GM12878 (cell line): ENCODE results near the gene NIPAL3. TPM values are rescaled to one million over a fixed set of nuclear protein-coding genes. Genes with fewer than 3 reads are reported as not detected.

Experiments
- ATAC-seq: fragments of 200-7000 bp; cut with Tn5 transposase; 3 replicates; pipeline ENCODE4 v1.9.1; 2020; ENCODE audit warnings: mild to moderate bottlenecking, moderate library complexity
- BruUV-seq: library from RNA; stranded (reverse); fragments of 400-500 nt; replicated peaks from 2 replicates; lab custom pipeline; 2021; lab: Mats Ljungman, UMichigan
- CTCF ChIA-PET: fragments of 300-600 bp; sonication (Branson Sonifier 250); formaldehyde crosslinking; extraction: SDS; loops from one replicate; lab custom pipeline; 2021; ENCODE audit warnings: inconsistent platforms; lab: Yijun Ruan, JAX
- POLR2A ChIA-PET: fragments of 350-600 bp; formaldehyde crosslinking; extraction: SDS; loops from one replicate; lab custom pipeline; 2021; ENCODE audit warnings: inconsistent platforms; lab: Charles Lee
- RAD21 ChIA-PET: fragments of 300-600 bp; sonication (Branson Sonifier 250); formaldehyde crosslinking; loops from one replicate; lab custom pipeline; 2023; ENCODE audit warnings: antibody characterized with exemption; ENCODE audit not compliant: unreplicated experiment; lab: Charles Lee
- SMC1A ChIA-PET: fragments of 300-600 bp; sonication (Branson Sonifier 250); formaldehyde crosslinking; loops from one replicate; lab custom pipeline; 2023; ENCODE audit not compliant: unreplicated experiment, uncharacterized antibody; lab: Charles Lee
- DNase-seq: peaks from one replicate; pipeline ENCODE4 v3.0.0-alpha.2; 2011; ENCODE audit warnings: low read depth, low spot score
- FAIRE-seq: peaks from 3 replicates; lab custom pipeline; 2011; peaks lifted over from hg19 to GRCh38; lab: Jason Lieb, UNC
- H2AFZ ChIP-seq: 2 replicates; pipeline ENCODE4 v1.6.0; 2011; ENCODE audit warnings: low read depth, low read length, control low read depth; ENCODE audit not compliant: control insufficient read depth
- H3K27ac ChIP-seq: 2 replicates; pipeline ENCODE4 v1.5.1; 2011; ENCODE audit warnings: control low read depth; ENCODE audit not compliant: control insufficient read depth, insufficient read depth
- H3K27me3 ChIP-seq, 2 experiments: replicated peaks in 1 of 2; 2 replicates each; pipeline versions ENCODE4 v1.6.0 to v1.6.1; 2011; ENCODE audit warnings: low read length in 1 of 2; ENCODE audit not compliant: control insufficient read depth in 2 of 2, insufficient read depth in 2 of 2
- H3K36me3 ChIP-seq, 2 experiments: 2 replicates each; pipeline ENCODE4 v1.5.1; 2011; ENCODE audit warnings: low read length in 1 of 2; ENCODE audit not compliant: control insufficient read depth in 2 of 2, insufficient read depth in 2 of 2
- H3K4me1 ChIP-seq: 2 replicates; pipeline ENCODE4 v1.6.1; 2011; ENCODE audit warnings: mild to moderate bottlenecking, low read length, moderate library complexity, mixed read lengths; ENCODE audit not compliant: control insufficient read depth, insufficient read depth
- H3K4me2 ChIP-seq: 2 replicates; pipeline ENCODE4 v1.6.0; 2011; ENCODE audit warnings: control low read depth; ENCODE audit not compliant: control insufficient read depth, insufficient read depth
- H3K4me3 ChIP-seq: fragments of 200-600 bp; sonication (generic); 2 replicates; pipeline ENCODE4 v1.5.1; 2016
- H3K79me2 ChIP-seq: 2 replicates; pipeline ENCODE4 v1.6.0; 2011; ENCODE audit warnings: low read length; ENCODE audit not compliant: control insufficient read depth, insufficient read depth
- H3K9ac ChIP-seq: 2 replicates; pipeline ENCODE4 v1.8.0; 2011; ENCODE audit warnings: low read length, control low read depth, mixed read lengths; ENCODE audit not compliant: control insufficient read depth, insufficient read depth
- H3K9me3 ChIP-seq: replicated peaks from 3 replicates; pipeline ENCODE4 v1.5.1; 2011; ENCODE audit warnings: mild to moderate bottlenecking, low read length; ENCODE audit not compliant: control insufficient read depth, insufficient read depth
- H4K20me1 ChIP-seq: 2 replicates; pipeline ENCODE4 v1.6.0; 2011; ENCODE audit not compliant: control insufficient read depth, insufficient read depth
- ASH2L ChIP-seq: fragments of 300-600, 200-600 bp; sonication (generic); IDR thresholded peaks from 2 replicates; pipeline ENCODE4 v1.6.1; 2017; ENCODE audit warnings: low read depth, mild to moderate bottlenecking, borderline replicate concordance
- DPF2 ChIP-seq: fragments of 450-650 bp; IDR thresholded peaks from 2 replicates; pipeline ENCODE4 v1.6.1; 2017; ENCODE audit warnings: mild to moderate bottlenecking
- EGR1 ChIP-seq, 2 experiments: IDR thresholded peaks; 1 replicate in 1 of 2; 2 replicates in 1 of 2; pipeline ENCODE4 v1.6.1; 2011 to 2012; ENCODE audit warnings: low read depth in 2 of 2, low read length in 2 of 2, borderline replicate concordance in 1 of 2, mild to moderate bottlenecking in 1 of 2, moderate library complexity in 1 of 2
- ETV6 ChIP-seq, 2 experiments: fragments of 450-650 bp in 1 of 2; IDR thresholded peaks in 1 of 2; conservative IDR thresholded peaks in 1 of 2; 2 replicates each; pipeline ENCODE4 v1.6.1; 2014; ENCODE audit warnings: antibody characterized with exemption in 1 of 2, borderline replicate concordance in 1 of 2, low read depth in 1 of 2, mild to moderate bottlenecking in 1 of 2, moderate library complexity in 1 of 2
- GATAD2B ChIP-seq: fragments of 450-650 bp; conservative IDR thresholded peaks from 2 replicates; pipeline ENCODE4 v1.6.1; 2017; ENCODE audit warnings: low read depth, mild to moderate bottlenecking, moderate library complexity
- HDAC2 ChIP-seq: fragments of 200-600 bp; sonication (generic); IDR thresholded peaks from 2 replicates; pipeline ENCODE4 v1.6.1; 2017
- NR2C1 ChIP-seq: fragments of 450-650 bp; IDR thresholded peaks from 2 replicates; pipeline ENCODE4 v1.6.1; 2017; ENCODE audit warnings: antibody characterized with exemption, mild to moderate bottlenecking, moderate library complexity
- PML ChIP-seq: IDR thresholded peaks from 2 replicates; pipeline ENCODE4 v1.6.1; 2012; ENCODE audit warnings: low read length, inconsistent platforms
- RCOR1 ChIP-seq: conservative IDR thresholded peaks from 2 replicates; pipeline ENCODE4 v1.6.1; 2012; ENCODE audit warnings: low read depth, low read length, improper control_type of control experiment
- SUPT20H ChIP-seq: IDR thresholded peaks from 2 replicates; pipeline ENCODE4 v1.6.1; 2011; ENCODE audit warnings: low read depth, mild to moderate bottlenecking, low read length, moderate library complexity, borderline replicate concordance; ENCODE audit not compliant: control insufficient read depth
- WGBS: methylation state at CpG from one replicate; pipeline ENCODE4 v1.1.6; 2016; ENCODE audit warnings: low lambda C conversion rate; ENCODE audit not compliant: insufficient replicate concordance, insufficient coverage; ENCODE audit errors: missing lambda C conversion rate; 5-methylcytosine and 5-hydroxymethylcytosine counted together
- in situ Hi-C: fragments of 300-500 bp; cut with MboI; formaldehyde crosslinking; loops from 9 replicates; pipeline ENCODE4 v1.14.3; 2018; ENCODE audit warnings: mixed read lengths
- intact Hi-C: fragments of 100-400 bp; cut with micrococcal nuclease; formaldehyde crosslinking; loops from one replicate; pipeline ENCODE4 v1.14.2; 2022; ENCODE audit not compliant: unreplicated experiment
- polyA plus RNA-seq, 11 experiments: library from polyadenylated mRNA; depleted of rRNA in 4 of 11; unstranded in 6 of 11; stranded (reverse) in 5 of 11; fragments of >200 nt; fragmentation: Nextera tagmentation in 4 of 11; fragmentation: Illumina TruSeq in 1 of 11; extraction: Ambion mirVana in 4 of 11; extraction: Trizol in 1 of 11; gene quantifications; 1 replicate in 1 of 11; 2 replicates in 10 of 11; pipeline versions ENCODE4 v1.2.1 to v1.2.3, GENCODE V29; 2011 to 2016; ENCODE audit warnings: inconsistent platforms in 2 of 11, missing spikeins in 2 of 11, low read depth in 1 of 11
- total RNA-seq, 4 experiments: library from RNA; depleted of rRNA in 3 of 4; stranded (reverse); fragments of >200 nt in 3 of 4; fragmentation: Illumina TruSeq in 1 of 4; extraction: Trizol in 1 of 4; gene quantifications; 2 replicates each; pipeline versions ENCODE4 v1.2.1 to v1.2.3, GENCODE V29; 2013 to 2021
- TF ChIP-seq, protein P1 (sequence below): IDR thresholded peaks from 2 replicates; pipeline ENCODE4 v1.6.1; 2012; ENCODE audit warnings: low read length, inconsistent platforms
- TF ChIP-seq, protein P2 (sequence below): IDR thresholded peaks from 2 replicates; pipeline ENCODE4 v1.6.1; 2012; ENCODE audit warnings: low read depth, low read length, improper control_type of control experiment
- TF ChIP-seq, protein P3 (sequence below): fragments of 450-650 bp; IDR thresholded peaks from 2 replicates; pipeline ENCODE4 v1.6.1; 2017; ENCODE audit warnings: antibody characterized with exemption, mild to moderate bottlenecking, moderate library complexity
- TF ChIP-seq, protein P4 (sequence below): fragments of 450-650 bp; IDR thresholded peaks from 2 replicates; pipeline ENCODE4 v1.6.1; 2014; ENCODE audit warnings: mild to moderate bottlenecking

NIPAL3 gene
- total and polyA plus RNA-seq, 10 of the 15 experiments (the other 5 are each of a cell fraction or from before 2014, with no cell fraction given): 2.1 to 9.4 (median 4.2) TPM

DNA sequence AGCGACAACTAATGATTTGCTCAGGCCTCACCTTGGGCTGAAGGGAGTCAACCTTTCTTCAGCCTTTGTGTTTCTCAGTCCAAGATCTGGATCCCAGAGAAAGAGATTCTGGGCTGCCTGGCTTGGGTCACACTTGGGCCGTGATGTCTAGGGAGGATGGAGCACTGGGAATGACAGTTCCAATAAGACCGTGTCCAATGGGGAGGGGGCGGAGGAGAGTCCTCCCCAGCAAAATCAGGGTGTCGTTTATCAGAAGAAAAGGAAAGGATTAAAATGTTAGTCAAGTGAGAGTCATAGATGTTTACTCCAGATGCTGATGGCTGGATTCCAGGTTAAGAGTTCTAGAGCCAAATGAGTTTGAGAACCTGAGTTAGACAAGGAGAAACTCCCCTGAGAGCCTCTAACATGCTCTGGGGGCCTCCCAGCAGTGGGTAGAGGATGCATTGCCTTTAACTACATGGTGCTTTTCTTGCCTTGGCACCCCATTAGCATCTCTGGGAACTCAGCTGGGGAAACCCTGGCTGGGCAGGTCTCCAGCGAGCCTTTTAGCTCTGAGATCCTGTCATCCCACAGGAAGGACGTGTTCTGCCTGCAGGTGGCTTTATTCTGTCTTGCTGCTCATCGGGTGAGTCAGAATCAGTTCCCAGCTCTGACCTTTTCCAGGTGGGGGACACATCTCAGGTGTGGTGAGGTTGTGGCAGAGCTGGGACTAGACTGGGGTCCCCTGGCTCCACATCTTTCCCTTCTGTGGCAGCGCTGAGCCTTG is 22.2 kb downstream of the NIPAL3 start:
- H2AFZ ChIP-seq: no peak overlapping the region
- intact Hi-C loops: no loop called here
- no peaks in the 10 kb centered on the region for H4K20me1 ChIP-seq
- DNase-seq: no peak
- ChIA-PET POLR2A (no interaction called here), CTCF (interaction anchor here (0.8 kb wide), 1 partner anchor 30 kb away, joined by 3 read pairs; no protein-coding TSS in a partner anchor), SMC1A (no interaction called here), RAD21 (no interaction called here)
- no peak overlapping the region for H3K9ac ChIP-seq
- ATAC-seq: no peak
- H3K4me3 ChIP-seq: no peak overlapping the region
- no peak overlapping the region for H3K4me2 ChIP-seq
- no peaks in the 10 kb centered on the region for H3K9me3 ChIP-seq
- no peaks in the 10 kb centered on the region for H3K79me2 ChIP-seq
- WGBS: 77% methylated on average over 9 of the region's 9 CpGs
- H3K4me1 ChIP-seq: no peaks in the 10 kb centered on the region
- FAIRE-seq: no peak
- in situ Hi-C loops: no loop called here
- no peaks in the 10 kb centered on the region for H3K27me3 ChIP-seq
- H3K36me3 ChIP-seq: no peaks in the 10 kb centered on the region
- TF ChIP-seq, protein P1, sequence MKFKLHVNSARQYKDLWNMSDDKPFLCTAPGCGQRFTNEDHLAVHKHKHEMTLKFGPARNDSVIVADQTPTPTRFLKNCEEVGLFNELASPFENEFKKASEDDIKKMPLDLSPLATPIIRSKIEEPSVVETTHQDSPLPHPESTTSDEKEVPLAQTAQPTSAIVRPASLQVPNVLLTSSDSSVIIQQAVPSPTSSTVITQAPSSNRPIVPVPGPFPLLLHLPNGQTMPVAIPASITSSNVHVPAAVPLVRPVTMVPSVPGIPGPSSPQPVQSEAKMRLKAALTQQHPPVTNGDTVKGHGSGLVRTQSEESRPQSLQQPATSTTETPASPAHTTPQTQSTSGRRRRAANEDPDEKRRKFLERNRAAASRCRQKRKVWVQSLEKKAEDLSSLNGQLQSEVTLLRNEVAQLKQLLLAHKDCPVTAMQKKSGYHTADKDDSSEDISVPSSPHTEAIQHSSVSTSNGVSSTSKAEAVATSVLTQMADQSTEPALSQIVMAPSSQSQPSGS: no peak
- TF ChIP-seq, protein P2, sequence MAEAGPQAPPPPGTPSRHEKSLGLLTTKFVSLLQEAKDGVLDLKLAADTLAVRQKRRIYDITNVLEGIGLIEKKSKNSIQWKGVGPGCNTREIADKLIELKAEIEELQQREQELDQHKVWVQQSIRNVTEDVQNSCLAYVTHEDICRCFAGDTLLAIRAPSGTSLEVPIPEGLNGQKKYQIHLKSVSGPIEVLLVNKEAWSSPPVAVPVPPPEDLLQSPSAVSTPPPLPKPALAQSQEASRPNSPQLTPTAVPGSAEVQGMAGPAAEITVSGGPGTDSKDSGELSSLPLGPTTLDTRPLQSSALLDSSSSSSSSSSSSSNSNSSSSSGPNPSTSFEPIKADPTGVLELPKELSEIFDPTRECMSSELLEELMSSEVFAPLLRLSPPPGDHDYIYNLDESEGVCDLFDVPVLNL: no peak
- TF ChIP-seq EGR1 (IDR thresholded peaks at IDR 0.05; ENCODE audit: borderline replicate concordance in 1 of 2, low read depth in 2 of 2, low read length in 2 of 2): no peak
- no peak for TF ChIP-seq HDAC2
- TF ChIP-seq ETV6 (conservative IDR thresholded peaks at IDR 0.05 in 1 of 2, IDR thresholded peaks at IDR 0.05 in 1 of 2; ENCODE audit: borderline replicate concordance in 1 of 2, low read depth in 1 of 2): no peak
- TF ChIP-seq SUPT20H: no peak
- no peak for TF ChIP-seq DPF2
- no peak for TF ChIP-seq NR2C1
- TF ChIP-seq RCOR1: no peak
- no peak for TF ChIP-seq ASH2L
- no peak for TF ChIP-seq GATAD2B
- TF ChIP-seq, protein P3, sequence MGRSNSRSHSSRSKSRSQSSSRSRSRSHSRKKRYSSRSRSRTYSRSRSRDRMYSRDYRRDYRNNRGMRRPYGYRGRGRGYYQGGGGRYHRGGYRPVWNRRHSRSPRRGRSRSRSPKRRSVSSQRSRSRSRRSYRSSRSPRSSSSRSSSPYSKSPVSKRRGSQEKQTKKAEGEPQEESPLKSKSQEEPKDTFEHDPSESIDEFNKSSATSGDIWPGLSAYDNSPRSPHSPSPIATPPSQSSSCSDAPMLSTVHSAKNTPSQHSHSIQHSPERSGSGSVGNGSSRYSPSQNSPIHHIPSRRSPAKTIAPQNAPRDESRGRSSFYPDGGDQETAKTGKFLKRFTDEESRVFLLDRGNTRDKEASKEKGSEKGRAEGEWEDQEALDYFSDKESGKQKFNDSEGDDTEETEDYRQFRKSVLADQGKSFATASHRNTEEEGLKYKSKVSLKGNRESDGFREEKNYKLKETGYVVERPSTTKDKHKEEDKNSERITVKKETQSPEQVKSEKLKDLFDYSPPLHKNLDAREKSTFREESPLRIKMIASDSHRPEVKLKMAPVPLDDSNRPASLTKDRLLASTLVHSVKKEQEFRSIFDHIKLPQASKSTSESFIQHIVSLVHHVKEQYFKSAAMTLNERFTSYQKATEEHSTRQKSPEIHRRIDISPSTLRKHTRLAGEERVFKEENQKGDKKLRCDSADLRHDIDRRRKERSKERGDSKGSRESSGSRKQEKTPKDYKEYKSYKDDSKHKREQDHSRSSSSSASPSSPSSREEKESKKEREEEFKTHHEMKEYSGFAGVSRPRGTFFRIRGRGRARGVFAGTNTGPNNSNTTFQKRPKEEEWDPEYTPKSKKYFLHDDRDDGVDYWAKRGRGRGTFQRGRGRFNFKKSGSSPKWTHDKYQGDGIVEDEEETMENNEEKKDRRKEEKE: no peak
- no peak for TF ChIP-seq PML
- TF ChIP-seq, protein P4, sequence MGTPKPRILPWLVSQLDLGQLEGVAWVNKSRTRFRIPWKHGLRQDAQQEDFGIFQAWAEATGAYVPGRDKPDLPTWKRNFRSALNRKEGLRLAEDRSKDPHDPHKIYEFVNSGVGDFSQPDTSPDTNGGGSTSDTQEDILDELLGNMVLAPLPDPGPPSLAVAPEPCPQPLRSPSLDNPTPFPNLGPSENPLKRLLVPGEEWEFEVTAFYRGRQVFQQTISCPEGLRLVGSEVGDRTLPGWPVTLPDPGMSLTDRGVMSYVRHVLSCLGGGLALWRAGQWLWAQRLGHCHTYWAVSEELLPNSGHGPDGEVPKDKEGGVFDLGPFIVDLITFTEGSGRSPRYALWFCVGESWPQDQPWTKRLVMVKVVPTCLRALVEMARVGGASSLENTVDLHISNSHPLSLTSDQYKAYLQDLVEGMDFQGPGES: no peak
- BruUV-seq: no TSS peak
- H3K27ac ChIP-seq: no peak overlapping the region
